ENCODE results near the gene PARL.

GRCh38 chr3:183823963-183824362, 60.7 kb downstream of the PARL start:
- TF ChIP-seq CTCF (conservative IDR thresholded peaks at IDR 0.05 in 1 of 2, IDR thresholded peaks at IDR 0.05 in 1 of 2; ENCODE audit: extremely low read depth in 1 of 2, insufficient read depth in 1 of 2, low read depth in 1 of 2, low read length in 2 of 2) = peak in 1 of 2 donors; percentile 32
- no peak for TF ChIP-seq EZH2 (IDR thresholded peaks at IDR 0.05; ENCODE audit: borderline replicate concordance, low read length)

All from mammary epithelial cell (primary cell).